HG02623 (cell line): ENCODE measurements around the gene C4B.
"Not testable (repeated sequence)": the region's sequence is repeated elsewhere in the genome, so short reads cannot be mapped to it uniquely, and the experiment has no call there.

Experiments
- ATAC-seq: cut with Tn5 transposase; IDR thresholded peaks from one replicate; pipeline ENCODE4 v1.9.1; 2021; ENCODE audit warnings: moderate library complexity; ENCODE audit not compliant: unreplicated experiment

Gene C4B

GRCh38 chr6:31980998-31981397 lies 33.6 kb upstream of the C4B start:
- ATAC-seq: not testable (repeated sequence)

- not testable (repeated sequence) for ATAC-seq
These were observed 32.9 kb upstream of the C4B start, which contains the start of gene C4A for GRCh38 chr6:31981744-31982143. C4A (plus strand) TSS chr6:31982057; CDS start chr6:31982108, 51 bp downstream.

GRCh38 chr6:31989363-31989762 lies 25.2 kb upstream of the C4B start:
- not testable (repeated sequence) for ATAC-seq

GRCh38 chr6:31994421-31994820 lies 20.2 kb upstream of the C4B start:
- ATAC-seq: not testable (repeated sequence)

- ATAC-seq: not testable (repeated sequence)
These were observed 18.2 kb upstream of the C4B start for GRCh38 chr6:31996385-31996784.

GRCh38 chr6:32002546-32003268 lies 11.9 kb upstream of the C4B start:
- not testable (repeated sequence) for ATAC-seq

GRCh38 chr6:32003301-32003700 lies 11.3 kb upstream of the C4B start:
- ATAC-seq: not testable (repeated sequence)

GRCh38 chr6:32004393-32004792 lies 10.2 kb upstream of the C4B start:
- ATAC-seq: not testable (repeated sequence)

GRCh38 chr6:32004864-32005537 lies 9.6 kb upstream of the C4B start:
- ATAC-seq: not testable (repeated sequence)

GRCh38 chr6:32005538-32005880 lies 9.1 kb upstream of the C4B start:
- ATAC-seq: not testable (repeated sequence)

GRCh38 chr6:32005991-32006529 lies 8.5 kb upstream of the C4B start:
- not testable (repeated sequence) for ATAC-seq

- ATAC-seq: not testable (repeated sequence)
These were observed 7.5 kb upstream of the C4B start for GRCh38 chr6:32007086-32007485.

- ATAC-seq: not testable (repeated sequence)
These were observed 6.6 kb upstream of the C4B start for GRCh38 chr6:32008037-32008436.

- ATAC-seq: not testable (repeated sequence)
These were observed 6.0 kb upstream of the C4B start for GRCh38 chr6:32008616-32009015.

- not testable (repeated sequence) for ATAC-seq
These were observed 5.1 kb upstream of the C4B start for GRCh38 chr6:32009537-32009936.

GRCh38 chr6:32010856-32011530 lies 3.6 kb upstream of the C4B start:
- not testable (repeated sequence) for ATAC-seq

- ATAC-seq: not testable (repeated sequence)
These were observed 1.5 kb upstream of the C4B start for GRCh38 chr6:32012941-32013617.

GRCh38 chr6:32013738-32014137 lies 857 bp upstream of the C4B start:
- not testable (repeated sequence) for ATAC-seq

- not testable (repeated sequence) for ATAC-seq
These were observed 7.5 kb downstream of the C4B start for GRCh38 chr6:32022100-32022499.

GRCh38 chr6:32028631-32029030 lies 14.0 kb downstream of the C4B start:
- not testable (repeated sequence) for ATAC-seq

- not testable (repeated sequence) for ATAC-seq
These were observed 15.0 kb downstream of the C4B start for GRCh38 chr6:32029553-32029952.
